GM15510 (cell line): ENCODE data around the gene FERMT1.

Experiments
- POLR2A ChIP-seq: IDR thresholded peaks from 3 replicates; pipeline ENCODE4 v1.6.1; 2011; ENCODE audit warnings: borderline replicate concordance; ENCODE audit not compliant: insufficient read length; ENCODE audit errors: extremely low read depth

The FERMT1 gene

GRCh38 chr20:6094565-6094964, 28.3 kb downstream of the FERMT1 start:
- TF ChIP-seq POLR2A = no peak

GRCh38 chr20:6094063-6094462, 28.8 kb downstream of the FERMT1 start:
- no peak for TF ChIP-seq POLR2A

- TF ChIP-seq POLR2A = no peak
Observed at GRCh38 chr20:6091661-6092060, 31.2 kb downstream of the FERMT1 start.

- TF ChIP-seq POLR2A = no peak
Observed at GRCh38 chr20:6086868-6087267, 36.0 kb downstream of the FERMT1 start.

GRCh38 chr20:6083926-6084325, 38.9 kb downstream of the FERMT1 start:
- no peak for TF ChIP-seq POLR2A

GRCh38 chr20:6081236-6081635, 41.6 kb downstream of the FERMT1 start:
- no peak for TF ChIP-seq POLR2A

- no peak for TF ChIP-seq POLR2A
Observed at GRCh38 chr20:6079016-6079415, 43.8 kb downstream of the FERMT1 start.

GRCh38 chr20:6075428-6076219, 47.2 kb downstream of the FERMT1 start:
- TF ChIP-seq POLR2A = no peak

DNA sequence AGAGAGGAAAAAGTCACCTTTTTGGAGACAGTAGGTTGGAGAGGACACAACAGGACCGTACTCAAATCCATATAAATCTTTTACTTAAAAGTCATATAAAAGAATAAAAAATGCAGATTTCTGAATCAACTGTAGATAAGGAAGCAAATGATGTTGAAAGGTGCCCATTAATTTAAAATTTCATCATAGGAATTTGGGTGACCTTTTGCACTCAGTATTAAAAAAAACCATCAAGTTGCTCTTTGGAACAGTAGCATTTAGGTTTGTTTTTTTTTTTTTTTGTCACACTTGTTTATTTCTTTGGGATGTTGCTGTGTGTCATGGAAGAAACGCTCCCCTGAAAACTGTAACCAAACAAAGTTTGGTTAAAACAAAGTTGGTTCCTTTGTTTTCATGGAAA, 48.0 kb downstream of the FERMT1 start:
- no peak for TF ChIP-seq POLR2A

DNA sequence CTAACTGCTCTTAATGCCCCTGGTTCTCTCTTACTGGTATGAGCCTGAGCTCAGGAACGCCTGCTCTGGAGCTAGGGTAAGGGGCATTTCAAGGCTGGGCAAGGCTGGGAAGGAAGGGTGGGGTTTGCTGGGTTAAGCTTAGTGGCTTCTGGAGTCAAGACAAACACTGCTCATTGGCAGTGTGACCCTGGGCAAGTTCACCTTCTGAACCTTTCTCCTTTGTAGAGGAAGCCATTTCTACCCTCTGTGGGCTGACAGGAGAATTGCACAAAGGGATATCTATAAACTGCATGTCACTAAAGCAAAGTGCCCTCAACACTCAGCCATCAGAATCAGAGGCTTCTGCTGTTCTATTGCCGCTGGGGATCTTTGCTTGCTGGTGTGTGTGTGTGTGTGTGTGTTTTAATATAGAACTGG, 48.7 kb downstream of the FERMT1 start:
- TF ChIP-seq POLR2A = no peak

DNA sequence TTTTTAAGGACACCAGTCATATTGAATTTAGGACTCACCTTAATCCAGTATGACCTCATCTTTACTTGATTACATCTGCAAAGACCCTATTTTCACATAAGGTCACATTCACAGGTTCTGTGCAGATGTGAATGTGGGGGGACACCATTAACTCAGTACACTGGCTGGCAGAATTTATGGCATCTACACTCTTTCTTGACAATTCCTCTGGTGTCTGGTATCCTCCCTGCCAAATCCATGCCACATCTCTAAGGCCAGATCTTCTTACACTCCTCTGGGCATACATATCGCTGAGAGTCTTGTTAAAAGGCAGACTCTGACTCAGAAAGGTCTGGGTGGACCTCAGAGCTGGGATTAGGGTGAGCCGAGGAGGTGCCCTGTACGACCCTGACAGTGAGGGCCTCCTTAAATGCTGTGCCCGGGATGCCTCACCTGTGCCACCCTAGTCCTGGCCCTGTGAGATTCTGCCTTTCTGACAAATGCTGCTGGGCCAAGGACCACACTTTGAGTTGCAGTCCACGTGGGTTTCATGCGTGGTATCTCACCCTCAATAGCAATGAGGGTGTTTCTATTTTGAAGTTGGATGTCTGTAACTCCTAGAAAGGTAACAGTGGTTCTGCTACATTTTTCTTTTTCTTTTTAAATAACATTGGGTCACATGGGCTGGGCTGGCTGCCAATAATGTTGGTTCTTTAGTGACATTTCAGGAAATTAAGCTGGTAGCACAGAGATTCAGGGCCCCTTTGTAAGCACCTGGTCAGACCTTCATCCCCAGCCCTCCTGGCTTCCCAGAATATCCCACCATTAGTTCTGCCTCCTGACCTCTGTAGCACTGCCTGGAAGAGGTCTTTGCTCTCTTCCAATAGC, 51.8 kb downstream of the FERMT1 start:
- no peak for TF ChIP-seq POLR2A

DNA sequence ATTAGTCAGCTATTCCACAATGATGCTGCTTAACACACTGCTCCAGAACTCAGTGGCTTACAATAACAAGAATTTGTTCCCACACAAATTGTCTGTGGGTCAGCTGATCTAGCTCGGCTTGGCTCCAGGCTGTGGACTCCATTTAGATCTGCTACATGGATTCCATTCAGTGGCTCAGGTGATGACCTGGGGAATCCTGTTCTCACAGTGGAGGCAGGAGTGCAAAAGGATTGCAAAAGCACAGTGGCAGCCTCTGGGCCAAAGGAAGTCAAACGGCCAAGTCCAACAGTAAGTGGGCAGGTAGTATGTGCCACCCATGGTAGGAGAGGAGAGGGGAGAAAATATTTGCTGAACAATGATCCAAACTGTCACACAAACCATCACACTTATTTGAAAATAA, 53.2 kb downstream of the FERMT1 start:
- no peak for TF ChIP-seq POLR2A

- TF ChIP-seq POLR2A = no peak
Observed at GRCh38 chr20:6067763-6068318, 55.0 kb downstream of the FERMT1 start.

GRCh38 chr20:6066582-6066981, 56.2 kb downstream of the FERMT1 start:
- TF ChIP-seq POLR2A = no peak

DNA sequence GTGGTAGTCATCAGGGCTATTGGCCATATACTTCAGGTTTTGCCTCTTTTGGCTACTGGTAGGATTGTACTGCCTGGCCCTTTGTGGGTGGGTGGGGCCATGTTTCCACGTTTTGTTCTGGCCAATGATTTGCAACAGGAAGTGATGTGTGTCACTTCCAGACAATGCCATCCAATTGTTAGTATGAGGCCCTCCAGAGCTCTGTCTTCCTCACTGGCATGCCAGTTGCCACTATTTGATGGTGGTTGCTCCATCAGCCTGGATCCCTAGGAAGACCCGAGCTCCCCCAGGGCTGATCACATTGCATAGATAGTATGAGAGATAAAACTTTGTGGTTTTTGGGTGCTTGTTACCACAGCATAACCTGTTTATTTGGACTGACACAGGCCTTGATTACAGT, 61.3 kb downstream of the FERMT1 start:
- no peak for TF ChIP-seq POLR2A
